K562 (cell line): ENCODE data around the gene IRF8. TPM values are rescaled to one million over a fixed set of nuclear protein-coding genes. Genes with fewer than 3 reads are reported as not detected.

Experiments used
- ATAC-seq: fragments of 200-7000 bp; cut with Tn5 transposase; 3 replicates; pipeline ENCODE4 v1.9.1; 2020; ENCODE audit warnings: moderate library complexity
- BruUV-seq: library from RNA; stranded (reverse); fragments of 400-500 nt; replicated peaks from 2 replicates; lab custom pipeline; 2021; lab: Mats Ljungman, UMichigan
- CTCF ChIA-PET: fragments of 300-600 bp; formaldehyde crosslinking; extraction: SDS; loops from one replicate; lab custom pipeline; 2021; ENCODE audit warnings: low intra/inter-chr PET ratio; lab: Yijun Ruan, JAX
- POLR2A ChIA-PET: fragments of 300-600, 350-650 bp; sonication (Branson Sonifier 250); formaldehyde crosslinking; extraction: SDS; loops from one replicate; lab custom pipeline; 2021; ENCODE audit warnings: antibody characterized with exemption, inconsistent platforms; lab: Yijun Ruan, JAX
- DNase-seq, 4 experiments: peaks; one replicate each; pipeline versions ENCODE4 v3.0.0 to v3.0.0-alpha.2; 2011 to 2018; ENCODE audit warnings: low spot score in 3 of 4, mixed read lengths in 3 of 4; ENCODE audit errors: extremely low read depth in 1 of 4
- FAIRE-seq: peaks from 2 replicates; lab custom pipeline; 2011; peaks lifted over from hg19 to GRCh38; lab: Jason Lieb, UNC
- H2AFZ ChIP-seq: 2 replicates; pipeline ENCODE4 v1.6.0; 2011; ENCODE audit warnings: low read depth, low read length, control low read depth, inconsistent platforms
- H3K27ac ChIP-seq: fragments of 200-600 bp; 3 replicates; pipeline ENCODE4 v1.8.0; 2011; ENCODE audit warnings: low read depth, mild to moderate bottlenecking, control low read depth, inconsistent platforms, low read length, moderate library complexity, mixed read lengths; ENCODE audit errors: extremely low read depth
- H3K27me3 ChIP-seq, 2 experiments: fragments of 300-600 bp in 1 of 2; 2 replicates in 1 of 2; 3 replicates in 1 of 2; pipeline versions ENCODE4 v1.6.0 to v1.8.0; 2011; ENCODE audit warnings: inconsistent platforms in 2 of 2, low read length in 2 of 2, mild to moderate bottlenecking in 1 of 2, mixed read lengths in 1 of 2, moderate library complexity in 1 of 2; ENCODE audit not compliant: control insufficient read depth in 2 of 2, insufficient read depth in 2 of 2
- H3K36me3 ChIP-seq: fragments of 300-600 bp; 3 replicates; pipeline ENCODE4 v1.8.0; 2011; ENCODE audit warnings: mild to moderate bottlenecking, low read length, inconsistent platforms; ENCODE audit not compliant: control insufficient read depth, insufficient read depth
- H3K4me1 ChIP-seq, 2 experiments: fragments of 200-600 bp in 1 of 2; replicated peaks in 1 of 2; 2 replicates in 1 of 2; 3 replicates in 1 of 2; pipeline versions ENCODE4 v1.5.1 to v1.8.0; 2011; ENCODE audit warnings: inconsistent platforms in 2 of 2, low read length in 2 of 2, mild to moderate bottlenecking in 1 of 2, mixed read lengths in 1 of 2, moderate library complexity in 1 of 2; ENCODE audit not compliant: control insufficient read depth in 2 of 2, insufficient read depth in 2 of 2
- H3K4me2 ChIP-seq: 2 replicates; pipeline ENCODE4 v1.6.1; 2011; ENCODE audit warnings: low read length, control low read depth, inconsistent platforms, mixed read lengths; ENCODE audit not compliant: insufficient read depth
- H3K4me3 ChIP-seq: fragments of 200-600 bp; sonication (generic), shearing (Covaris generic); 2 replicates; pipeline ENCODE4 v1.5.1; 2016; ENCODE audit warnings: control low read depth, inconsistent platforms
- H3K79me2 ChIP-seq: fragments of 200-600 bp; 3 replicates; pipeline ENCODE4 v1.8.0; 2011; ENCODE audit warnings: low read length, inconsistent platforms; ENCODE audit not compliant: control insufficient read depth, insufficient read depth
- H3K9ac ChIP-seq, 2 experiments: 2 replicates each; pipeline versions ENCODE4 v1.6.0 to v1.6.1; 2011; ENCODE audit warnings: low read depth in 2 of 2, low read length in 2 of 2, control low read depth in 1 of 2, inconsistent platforms in 1 of 2, mild to moderate bottlenecking in 1 of 2, mixed read lengths in 1 of 2; ENCODE audit not compliant: insufficient read depth in 1 of 2
- H3K9me1 ChIP-seq: one replicate; pipeline ENCODE4 v1.6.0; 2011; ENCODE audit warnings: inconsistent platforms, mild to moderate bottlenecking, low read length, moderate library complexity; ENCODE audit not compliant: control insufficient read depth, insufficient read depth
- H3K9me3 ChIP-seq: replicated peaks from 2 replicates; pipeline ENCODE4 v1.5.1; 2011; ENCODE audit warnings: low read depth, low read length, inconsistent platforms; ENCODE audit not compliant: control insufficient read depth, insufficient read depth
- H4K20me1 ChIP-seq: replicated peaks from 2 replicates; pipeline ENCODE4 v1.6.1; 2011; ENCODE audit warnings: low read length, inconsistent platforms, mixed read lengths; ENCODE audit not compliant: control insufficient read depth, insufficient read depth
- MBD2 ChIP-seq: sonication (generic); IDR thresholded peaks from 2 replicates; pipeline ENCODE4 v1.6.1; 2016; ENCODE audit warnings: low read depth, borderline replicate concordance
- ZBTB11 ChIP-seq, 3 experiments: fragments of 200-800 bp in 1 of 3; fragments of 250-450 bp in 1 of 3; fragments of 450-650 bp in 1 of 3; sonication (Bioruptor Pico) in 1 of 3; sonication (Bioruptor generic) in 1 of 3; formaldehyde crosslinking in 1 of 3; IDR thresholded peaks; 2 replicates each; pipeline versions ENCODE4 v1.6.1 to v1.8.0; 2016 to 2022; ENCODE audit warnings: mild to moderate bottlenecking in 2 of 3, missing genetic modification characterization in 2 of 3, missing compliant biosample characterization in 1 of 3, moderate library complexity in 1 of 3
- ZNF436 ChIP-seq: fragments of 250-450, 450-650 bp; sonication (Bioruptor Pico); formaldehyde crosslinking; IDR thresholded peaks from 2 replicates; pipeline ENCODE4 v1.7.0; 2020; ENCODE audit warnings: mild to moderate bottlenecking
- WGBS: fragments of 100-300 bp; shearing (Covaris generic); methylation state at CpG from one replicate; pipeline ENCODE4 v1.1.6; 2016; ENCODE audit warnings: low coverage, mixed read lengths; ENCODE audit not compliant: insufficient coverage; ENCODE audit errors: missing lambda C conversion rate; 5-methylcytosine and 5-hydroxymethylcytosine counted together
- in situ Hi-C: fragments of 300-500 bp; cut with MboI; formaldehyde crosslinking; loops from 4 replicates; pipeline ENCODE4 v1.15.0; 2018; ENCODE audit warnings: inconsistent platforms, mixed read lengths
- intact Hi-C: fragments of 100-400 bp; cut with micrococcal nuclease; formaldehyde crosslinking; loops from 2 replicates; pipeline ENCODE4 v1.14.2; 2022
- polyA plus RNA-seq, 8 experiments: library from polyadenylated mRNA; depleted of rRNA in 4 of 8; stranded (reverse) in 5 of 8; unstranded in 3 of 8; fragments of >200 nt; fragmentation: Nextera tagmentation in 2 of 8; fragmentation: Illumina TruSeq in 1 of 8; extraction: Ambion mirVana in 2 of 8; extraction: Trizol in 1 of 8; gene quantifications; 2 replicates each; pipeline versions ENCODE4 v1.2.1 to v1.2.3, GENCODE V29; 2011 to 2014; ENCODE audit warnings: inconsistent platforms in 1 of 8, missing spikeins in 1 of 8
- total RNA-seq, 7 experiments: library from RNA; depleted of rRNA in 6 of 7; stranded (reverse); fragments of >200 nt in 6 of 7; fragmentation: Illumina TruSeq in 2 of 7; extraction: Trizol in 2 of 7; gene quantifications; 2 replicates each; pipeline versions ENCODE4 v1.2.1 to v1.2.3, GENCODE V29; 2011 to 2021; ENCODE audit warnings: low replicate concordance in 1 of 7

IRF8 gene
- total and polyA plus RNA-seq, 9 of the 15 experiments (the other 6 are each of a cell fraction or from before 2014, with no cell fraction given), result 0.01 to 0.98 TPM; not detected in 7

GRCh38 chr16:85913141-85913601 is 14.2 kb downstream of the IRF8 start:
- ATAC-seq, result no peak
- in situ Hi-C loops (no loop called here), intact Hi-C loops (no loop called here)
- Histone ChIP-seq H3K9me3 (no peaks in the 10 kb centered on the region), H3K4me1 (peaks cover 4 to 14% of the 10 kb centered on the region in 2 experiments; a peak in 3 of 5 replicates), H3K4me2 (no peak overlapping the region), H3K79me2 (no peaks in the 10 kb centered on the region), H3K27me3 (peaks cover 46 to 89% of the 10 kb centered on the region in 2 experiments), H3K27ac (no peak overlapping the region), H3K4me3 (no peak overlapping the region), H2AFZ (no peak overlapping the region), H3K9ac (no peak overlapping the region), H3K9me1 (no peaks in the 10 kb centered on the region), H4K20me1 (peaks cover 5% of the 10 kb centered on the region)
- no peak for DNase-seq
- no peak for FAIRE-seq
- ChIA-PET POLR2A (interaction anchor here (0.6 to 0.8 kb wide), 3 partner anchors 11 to 159 kb away, joined by 3 to 4 read pairs (median 3); no protein-coding TSS in a partner anchor), CTCF (no interaction called here)
- WGBS, result 6% methylated on average over 11 of the region's 12 CpGs
- no TSS peak for BruUV-seq
- no peak for TF ChIP-seq MBD2
- TF ChIP-seq ZNF436 (CRISPR knock-in tag), result no peak
- no peak for TF ChIP-seq ZBTB11 (CRISPR knock-in tag; IDR thresholded peaks at IDR 0.05)
- TF ChIP-seq, all 486 proteins: peak for 0
- H3K36me3 ChIP-seq, result no peaks in the 10 kb centered on the region
